ENCODE results near the gene FNDC1.
"Not testable (repeated sequence)": the region's sequence is repeated elsewhere in the genome, so short reads cannot be mapped to it uniquely, and the experiment has no call there.

FNDC1 gene

DNA sequence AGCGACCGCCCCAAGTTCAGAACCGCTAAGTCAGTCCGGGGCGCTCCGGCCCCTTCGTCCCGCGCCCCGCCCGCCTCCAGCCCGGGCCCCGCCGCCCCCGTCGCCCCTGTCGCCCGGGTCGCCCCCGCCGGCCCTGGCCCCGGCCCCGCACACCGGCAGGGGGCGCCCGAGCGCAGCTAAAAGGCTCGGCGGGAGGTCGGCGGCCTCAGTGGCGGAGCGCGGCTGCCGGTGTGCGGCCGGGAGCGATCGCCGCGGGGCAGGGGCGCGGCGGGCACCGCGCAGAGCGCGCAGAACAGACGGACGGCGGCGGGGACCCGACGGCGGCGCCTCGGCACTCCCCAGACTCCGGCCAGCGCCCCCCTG lies at the start of gene FNDC1:
FNDC1 (plus strand) TSS at position 208 of the 363 bp plus-strand sequence. CDS start 197 bp downstream, outside the sequence.
- DNase-seq: peak; percentile 77

DNA sequence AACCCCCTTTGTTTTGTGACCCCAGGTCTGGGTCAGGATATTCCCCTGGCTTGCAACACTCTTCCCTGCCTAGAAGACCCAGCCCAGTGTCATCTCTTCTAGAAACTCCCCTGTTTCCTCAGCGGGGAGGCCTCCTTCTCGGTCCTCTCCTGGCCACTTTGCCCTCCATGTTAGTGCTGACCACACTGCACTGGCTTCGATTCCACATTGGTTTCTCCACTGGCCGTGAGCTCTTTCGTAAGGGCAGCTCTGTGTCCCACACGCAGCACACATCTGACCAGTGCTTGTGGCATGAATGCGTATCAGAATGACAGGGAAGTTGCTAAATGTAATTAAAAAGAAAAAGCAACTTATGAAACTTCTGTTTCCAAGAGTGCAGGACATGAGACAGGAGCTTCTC lies 49.4 kb upstream of the FNDC1 start:
- no peak for DNase-seq

DNA sequence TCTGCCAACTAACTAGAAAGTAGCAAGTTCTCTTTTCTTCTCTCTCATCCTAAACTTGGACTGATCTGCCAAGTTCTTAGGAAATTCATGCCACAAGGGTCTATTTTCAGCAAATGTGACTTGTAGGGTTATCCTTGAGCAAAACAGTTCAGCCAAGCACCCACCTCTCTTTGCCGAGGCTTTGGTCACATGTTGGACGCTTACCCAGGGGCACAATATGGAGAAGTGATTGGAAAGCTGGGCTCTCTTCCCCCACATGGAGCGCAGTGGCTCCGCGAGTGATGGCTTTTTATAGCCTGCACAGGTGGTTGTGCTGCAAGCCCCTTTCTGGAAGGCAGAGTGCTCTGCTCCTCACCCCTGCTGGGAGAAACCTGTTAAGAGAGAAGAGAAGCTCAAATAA lies 47.7 kb upstream of the FNDC1 start:
- DNase-seq: no peak

DNA sequence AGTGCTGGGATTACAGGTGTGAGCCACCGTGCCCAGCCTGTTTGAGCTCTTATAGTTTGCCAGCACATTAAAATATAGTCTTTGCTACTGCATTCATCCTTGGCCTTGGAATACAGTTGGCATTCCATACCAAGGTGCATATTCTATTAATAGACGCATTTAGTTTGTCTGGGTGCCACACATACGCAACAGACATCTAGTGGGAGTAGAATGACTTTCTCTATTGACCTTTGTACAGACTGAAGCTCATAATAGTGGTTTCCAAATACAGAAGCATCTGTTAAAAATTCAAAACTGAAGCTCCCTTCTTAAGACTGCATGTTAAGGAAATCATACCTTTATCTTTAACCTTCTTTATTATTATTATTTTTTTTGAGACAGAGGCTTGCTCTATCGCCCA lies 46.7 kb upstream of the FNDC1 start:
- DNase-seq: no peak

DNA sequence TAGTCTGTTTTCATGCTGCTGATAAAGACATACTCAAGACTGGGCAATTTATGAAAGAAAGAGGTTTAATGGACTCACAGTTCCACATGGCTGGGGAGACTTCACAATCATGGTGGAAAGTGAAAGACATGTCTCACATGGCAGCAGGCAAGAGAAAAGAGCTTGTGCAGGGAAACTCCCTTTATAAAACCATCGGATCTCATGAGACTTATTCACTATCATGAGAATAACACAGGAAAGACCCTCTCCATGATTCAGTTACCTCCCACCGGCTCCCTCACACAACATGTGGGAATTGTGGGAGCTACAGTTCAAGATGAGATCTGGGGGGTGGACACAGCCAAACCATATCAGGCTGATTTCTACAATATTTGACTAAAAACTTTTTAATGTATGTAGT lies 45.4 kb upstream of the FNDC1 start:
- not testable (repeated sequence) for DNase-seq

DNA sequence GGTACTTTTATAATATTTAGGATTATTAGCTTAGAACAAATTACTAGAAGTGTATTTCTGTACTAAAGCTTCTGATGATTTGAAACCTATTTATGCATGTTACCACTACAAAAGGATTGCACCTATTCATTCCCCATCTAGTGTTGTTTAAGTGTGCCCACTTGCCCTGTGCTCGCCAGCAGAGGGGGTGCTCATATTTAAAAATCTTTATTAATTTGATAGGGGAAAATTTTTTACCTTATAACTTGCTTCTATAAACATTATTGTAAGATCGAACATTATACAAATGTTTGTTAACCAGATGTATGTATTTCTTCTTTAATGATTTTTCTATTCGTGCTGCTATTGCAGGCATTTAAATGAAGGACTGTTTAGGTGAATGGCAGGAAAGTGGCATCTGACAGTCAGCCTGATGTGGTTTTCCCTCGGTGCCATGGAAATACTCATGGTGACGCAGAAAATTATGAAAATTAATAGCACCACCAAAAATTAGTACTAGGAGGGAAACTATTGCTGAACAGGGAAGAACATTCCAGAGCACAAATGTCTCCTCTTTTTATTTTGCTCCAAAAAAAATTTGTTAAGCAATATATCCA lies 44.1 kb upstream of the FNDC1 start:
- DNase-seq: peak; percentile 49

DNA sequence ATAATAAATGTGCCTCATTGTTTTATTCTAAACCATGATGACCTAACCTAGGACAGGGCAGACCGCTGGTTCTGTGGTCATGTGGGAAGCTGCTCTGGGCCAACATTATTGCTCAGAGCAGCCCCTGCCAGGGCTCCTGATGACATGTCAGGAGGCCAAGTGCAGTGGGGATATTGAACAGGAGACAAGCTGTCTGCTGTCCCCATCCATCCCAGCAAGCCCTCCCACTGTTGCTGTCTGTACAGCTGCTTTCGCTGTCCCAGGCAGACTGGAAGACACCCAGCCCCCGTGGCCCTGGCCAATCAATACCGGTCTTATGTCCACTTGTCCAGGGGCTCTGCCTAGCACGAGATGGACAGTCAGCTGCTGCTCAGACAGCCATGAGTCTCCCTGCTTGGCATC lies 43.2 kb upstream of the FNDC1 start:
- DNase-seq: no peak

DNA sequence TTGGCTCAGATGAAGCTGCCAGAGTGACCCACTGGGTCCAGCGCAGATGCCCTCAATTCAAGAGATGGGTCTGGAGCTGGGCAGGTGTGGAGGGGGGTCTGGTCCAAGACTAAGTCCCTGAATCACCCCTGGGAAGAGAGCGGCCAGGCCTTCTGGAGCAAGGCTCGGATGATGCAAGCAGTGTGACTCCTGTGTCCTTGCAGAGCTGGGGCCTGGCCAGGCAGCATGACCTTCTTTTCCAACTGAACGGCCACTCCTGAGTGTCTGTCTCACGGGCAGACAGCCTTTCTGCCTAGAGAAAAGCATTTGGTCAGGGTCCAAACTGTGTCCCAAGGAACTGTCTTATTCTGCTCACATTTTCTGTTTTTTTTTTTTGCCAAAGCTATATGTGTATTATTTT lies 42.6 kb upstream of the FNDC1 start:
- no peak for DNase-seq

DNA sequence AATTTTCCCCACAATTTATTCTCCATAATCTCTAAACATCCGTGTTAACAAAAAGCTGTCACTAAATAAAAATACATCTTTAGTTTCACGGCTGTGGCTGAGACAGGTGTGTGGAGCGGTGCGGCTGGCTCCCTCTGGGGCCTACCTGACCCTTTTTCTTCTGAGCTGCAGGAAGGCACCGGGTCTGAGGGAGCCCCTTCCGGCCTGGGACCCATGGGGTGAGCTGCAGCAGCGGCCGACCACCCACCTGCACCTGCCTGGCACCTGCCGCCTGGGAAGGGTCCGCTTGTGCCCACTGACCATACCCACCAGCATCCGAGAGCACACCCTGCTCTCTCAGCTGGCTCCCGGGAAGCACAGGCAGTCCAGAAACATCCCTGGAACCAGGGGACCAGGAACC lies 41.5 kb upstream of the FNDC1 start:
- DNase-seq: no peak

DNA sequence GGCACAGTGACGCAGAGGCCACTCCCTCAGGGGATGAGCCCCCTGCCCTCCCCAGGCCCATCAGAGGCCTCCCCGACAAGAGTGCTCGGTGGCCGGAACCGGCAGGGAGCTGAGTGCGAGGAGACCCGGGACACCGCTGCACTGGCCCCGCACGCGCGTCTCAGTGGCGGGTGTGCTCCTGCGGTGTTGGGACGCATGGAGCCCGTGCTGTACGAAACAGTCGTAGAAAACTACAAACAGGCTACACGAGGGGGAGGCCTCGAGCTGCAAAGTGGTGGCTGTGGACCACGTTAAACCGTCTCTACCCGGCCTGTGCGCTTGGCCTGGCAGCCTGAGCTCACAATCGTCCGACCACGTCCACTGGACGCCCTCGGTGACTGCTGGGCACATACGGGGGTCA lies 40.2 kb upstream of the FNDC1 start:
- no peak for DNase-seq

DNA sequence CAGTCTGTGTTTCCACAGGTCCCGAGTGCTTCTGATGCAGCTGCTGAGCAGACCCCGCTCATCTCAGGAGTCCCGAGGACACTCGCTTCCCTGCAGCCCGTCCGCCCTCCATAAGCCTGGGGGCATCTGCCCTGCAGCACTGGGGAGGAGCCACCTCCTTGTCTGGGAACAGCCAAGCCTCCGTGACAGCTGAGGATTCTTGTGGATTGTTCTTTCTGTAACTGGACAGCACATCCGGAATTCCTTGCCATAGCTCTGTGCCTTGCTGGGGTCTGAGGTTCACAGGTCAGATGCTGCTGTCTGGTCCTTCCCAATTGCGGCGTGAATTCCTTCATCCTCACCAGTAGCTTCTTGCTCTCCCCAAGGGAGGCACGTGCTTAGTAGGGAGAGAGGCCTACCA lies 38.4 kb upstream of the FNDC1 start:
- no peak for DNase-seq

DNA sequence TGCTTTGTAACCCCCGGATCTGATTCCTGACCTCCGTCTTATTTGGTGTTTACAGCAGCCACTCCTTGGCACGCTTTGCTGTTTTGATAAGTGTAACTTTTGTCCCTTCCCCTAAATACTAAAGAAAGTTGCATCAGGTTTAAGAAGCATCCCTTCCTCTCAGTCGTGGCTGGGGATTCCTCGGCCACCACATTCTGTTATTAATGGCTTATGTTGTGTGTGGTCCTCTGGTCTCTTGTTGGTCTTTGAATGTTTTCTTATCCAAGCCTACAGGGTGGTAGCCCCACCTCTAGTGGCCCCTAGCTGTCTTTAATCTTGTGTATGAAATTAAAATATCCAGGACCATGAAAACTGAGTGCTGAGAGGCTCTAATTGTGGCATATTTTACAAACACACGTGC lies 37.5 kb upstream of the FNDC1 start:
- DNase-seq: no peak

DNA sequence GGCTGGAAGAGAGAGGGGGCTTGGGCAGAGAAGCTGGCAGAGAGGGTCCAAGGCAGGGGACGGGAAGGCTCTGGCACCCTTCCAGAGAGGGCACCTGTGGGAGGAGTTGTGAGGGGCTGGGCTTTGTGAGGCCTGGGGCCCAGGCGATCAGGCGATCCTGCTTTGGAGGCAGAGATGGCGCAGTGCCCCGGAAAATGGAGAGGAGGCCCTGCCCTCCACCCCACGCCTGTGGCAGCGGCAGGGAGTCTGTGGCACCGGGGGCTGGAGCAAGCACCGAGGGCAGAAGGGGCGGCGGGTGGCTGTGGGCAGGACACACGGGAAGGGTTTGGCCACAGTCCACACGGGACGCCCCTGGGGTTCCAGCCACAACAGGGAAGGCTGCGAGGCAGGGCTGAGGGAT lies 36.5 kb upstream of the FNDC1 start:
- DNase-seq: no peak

DNA sequence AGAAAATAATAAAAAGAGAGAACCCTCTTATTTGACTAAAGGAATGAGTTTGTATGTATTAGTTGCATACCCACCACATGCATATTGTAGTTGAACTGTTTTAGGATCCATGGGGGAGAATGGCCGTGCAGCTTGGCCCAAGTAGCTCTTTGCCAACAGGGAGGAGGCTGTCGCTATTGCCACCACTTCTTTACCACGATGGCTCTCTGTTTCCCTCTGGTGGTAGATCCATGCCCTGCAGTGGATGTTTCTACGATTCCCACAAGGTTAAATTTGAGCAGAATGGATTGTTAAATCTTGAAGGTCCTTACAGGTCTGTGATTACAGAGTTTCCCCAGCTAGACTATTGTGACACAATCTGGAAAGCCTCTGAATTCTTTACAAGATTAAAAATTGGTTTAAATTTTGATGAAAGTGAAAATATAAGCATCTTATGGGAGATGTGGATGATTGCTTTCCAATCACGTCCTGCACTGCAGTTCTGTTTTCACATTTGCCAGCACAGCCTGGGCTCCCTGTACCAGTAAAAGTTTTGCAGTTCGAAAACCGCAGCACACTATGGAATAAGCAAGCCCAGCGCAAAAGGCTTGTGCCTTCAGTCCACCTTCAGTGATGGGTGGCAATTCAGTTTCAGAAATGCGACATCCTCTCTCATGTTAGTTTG lies 34.4 kb upstream of the FNDC1 start:
- DNase-seq: peak; percentile 88

DNA sequence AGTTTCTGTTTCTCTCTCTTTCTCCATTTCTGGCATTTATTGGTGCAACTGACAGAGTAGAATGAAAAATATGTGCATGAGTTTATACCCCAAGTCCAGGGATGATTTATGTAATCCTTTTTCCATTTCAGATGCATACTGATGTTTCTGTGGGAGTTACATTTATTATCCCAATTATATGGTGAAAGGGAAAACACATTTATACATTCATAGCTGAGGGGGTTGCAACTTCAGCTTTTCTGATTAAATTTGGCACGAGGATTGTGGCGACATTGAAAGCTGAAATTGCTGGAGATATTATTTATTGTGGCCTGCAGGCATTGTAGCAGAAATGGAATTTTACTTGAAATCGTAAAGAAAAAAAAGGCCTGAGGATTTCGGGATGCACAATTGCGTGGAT lies 31.5 kb upstream of the FNDC1 start:
- no peak for DNase-seq

DNA sequence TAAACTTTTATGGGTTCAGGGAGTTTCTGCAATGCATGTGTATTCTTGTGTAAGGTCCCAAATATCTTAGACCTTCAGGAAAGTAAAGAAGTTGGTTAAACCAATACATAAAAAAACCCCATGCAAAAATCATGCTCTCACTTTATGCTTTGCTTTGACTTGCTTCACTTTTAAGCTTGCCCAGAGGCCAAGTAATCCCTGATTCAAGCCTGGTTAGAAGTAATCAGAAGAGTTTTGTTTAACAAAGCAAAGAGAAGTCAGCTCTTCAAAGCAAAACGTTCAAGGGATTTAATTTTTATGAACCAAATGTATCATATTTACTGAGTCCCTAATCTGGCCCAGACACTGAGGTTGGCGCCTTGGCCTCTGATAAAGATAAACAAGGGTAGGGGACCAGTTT lies 26.7 kb upstream of the FNDC1 start:
- DNase-seq: peak; percentile 25

DNA sequence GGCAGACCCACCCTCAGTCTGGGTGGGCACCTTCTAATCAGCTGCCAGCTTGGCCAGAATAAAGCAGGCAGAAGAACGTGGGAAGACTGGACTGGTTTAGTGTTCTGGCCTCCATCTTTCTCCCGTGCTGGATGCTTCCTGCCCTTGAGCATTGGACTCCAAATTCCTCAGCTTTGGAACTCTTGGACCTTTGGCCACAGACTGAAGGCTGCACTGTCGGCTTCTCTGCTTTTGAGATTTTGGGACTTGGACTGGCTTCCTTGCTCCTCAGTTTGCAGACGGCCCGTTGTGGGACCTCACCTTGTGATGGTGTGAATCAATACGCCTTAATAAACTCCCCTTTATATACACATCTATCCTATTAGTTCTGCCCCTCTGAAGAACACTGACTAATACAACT lies 20.6 kb upstream of the FNDC1 start:
- no peak for DNase-seq

DNA sequence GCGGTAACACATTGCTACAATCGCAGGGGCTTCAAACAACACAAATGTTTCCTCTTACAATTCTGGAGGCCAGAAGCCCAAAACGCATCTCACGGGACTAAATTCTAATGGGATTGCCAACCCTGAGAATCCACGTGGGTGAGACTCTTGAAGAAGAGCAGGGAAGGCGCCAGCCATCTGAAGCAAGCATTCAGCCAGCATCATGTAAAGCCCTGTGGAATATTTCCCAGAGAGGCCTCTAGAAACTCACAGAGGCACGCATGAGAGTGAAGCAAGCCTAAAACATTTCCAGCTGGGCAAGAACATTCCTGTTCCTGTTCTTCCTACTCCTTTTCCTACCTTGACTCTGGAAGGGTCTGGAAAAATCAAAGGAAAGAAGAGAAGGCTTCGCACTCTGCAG lies 19.6 kb upstream of the FNDC1 start:
- DNase-seq: no peak

DNA sequence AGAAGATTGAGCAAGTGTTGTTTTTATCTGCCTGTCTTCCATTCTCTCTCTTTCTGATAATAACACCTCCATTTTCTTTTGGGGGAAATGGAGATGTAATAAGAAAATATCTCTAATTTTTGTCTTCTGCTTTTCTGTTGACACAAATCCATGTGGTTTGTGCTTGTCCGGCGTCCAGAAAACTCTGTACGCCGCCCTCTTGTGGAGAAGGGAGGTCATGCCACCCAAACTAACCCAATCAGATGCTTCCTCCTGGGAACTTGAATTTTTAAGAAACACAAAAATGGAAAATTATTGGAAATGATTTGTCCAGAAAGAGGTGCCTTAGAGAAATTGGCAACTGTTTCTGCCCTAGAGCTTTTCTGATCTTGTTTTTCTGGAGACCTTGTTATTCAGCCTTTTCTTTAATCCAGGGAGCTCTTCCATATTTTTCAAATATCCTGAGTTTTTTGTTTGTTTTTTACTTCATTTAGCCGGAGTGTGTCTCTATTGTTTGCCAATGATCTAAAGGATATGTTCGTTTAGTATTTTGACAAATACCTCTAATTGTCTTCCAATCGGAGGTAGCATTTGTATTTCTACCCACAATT lies 17.8 kb upstream of the FNDC1 start:
- peak; percentile 80 for DNase-seq

DNA sequence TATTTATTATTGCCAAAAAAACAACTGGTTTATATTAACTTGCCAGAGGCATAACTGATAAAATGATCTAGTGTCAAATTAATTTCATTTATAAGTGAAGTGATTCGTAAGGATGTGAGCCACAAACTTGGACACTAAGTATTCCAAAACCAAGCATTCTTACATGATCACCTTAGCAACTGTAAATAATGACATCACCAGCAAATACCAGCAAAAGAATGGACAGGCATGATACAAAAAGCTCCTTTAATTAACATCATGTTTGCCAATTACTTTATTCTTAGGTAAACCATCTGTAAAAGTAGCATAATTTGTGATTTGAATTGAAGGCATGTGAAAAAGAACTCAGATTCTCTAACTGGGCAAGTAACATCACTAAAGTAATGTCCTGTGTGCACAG lies 17.2 kb upstream of the FNDC1 start:
- no peak for DNase-seq

DNA sequence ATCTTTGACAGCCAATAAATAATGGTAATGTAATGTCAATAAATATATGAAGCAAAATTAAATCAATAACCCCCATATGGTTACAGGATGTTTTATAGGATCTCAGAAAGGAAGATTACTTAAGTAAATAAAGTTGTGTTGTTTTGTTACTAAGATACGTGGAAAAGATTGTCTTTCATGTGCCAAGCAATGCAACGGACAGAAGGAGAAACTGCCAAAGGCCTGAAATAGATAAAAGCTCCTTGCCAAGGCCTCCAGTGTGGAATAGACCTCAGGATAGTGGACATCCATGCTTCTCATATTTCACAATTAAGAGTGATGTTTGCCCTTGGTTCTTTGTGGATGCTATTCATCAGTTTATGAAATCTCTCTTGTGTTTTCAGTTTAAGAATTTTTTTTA lies 16.4 kb upstream of the FNDC1 start:
- DNase-seq: no peak

DNA sequence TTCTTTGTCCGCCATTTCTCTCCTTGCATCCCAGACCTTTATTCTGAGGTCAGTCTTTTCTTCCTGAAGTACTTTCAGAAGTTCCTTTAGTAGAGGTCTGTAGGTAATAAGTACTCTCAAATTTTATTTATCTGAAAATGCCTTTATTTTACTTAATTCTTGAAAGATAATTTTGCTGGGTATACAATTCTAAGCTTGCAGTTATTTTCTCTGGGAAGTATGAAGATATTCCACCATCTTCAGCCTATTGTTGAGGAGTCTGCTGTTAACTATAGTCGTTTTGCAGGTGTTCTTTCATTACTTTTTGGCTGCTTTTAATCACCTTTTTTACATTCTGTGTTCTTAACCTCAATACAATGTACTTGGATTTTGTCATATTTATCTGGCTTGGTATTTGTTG lies 13.5 kb upstream of the FNDC1 start:
- no peak for DNase-seq

DNA sequence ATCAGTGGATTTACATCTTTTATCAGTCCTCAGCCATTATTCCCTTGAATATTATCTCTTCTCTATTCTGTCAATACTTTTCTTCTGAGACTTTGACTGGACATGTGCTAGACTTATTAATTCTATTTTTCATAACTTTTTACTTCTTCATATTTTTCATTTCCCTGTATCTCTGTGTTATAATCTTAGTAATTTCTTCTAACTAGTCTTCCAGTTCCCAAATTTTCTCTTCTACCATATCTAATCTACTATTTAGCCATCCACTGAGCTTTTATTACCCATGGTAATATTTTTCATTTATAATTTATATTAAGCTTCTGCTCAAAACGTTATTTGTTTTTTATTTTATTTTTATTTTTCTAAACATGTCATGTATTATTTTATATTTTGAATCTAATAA lies 13.1 kb upstream of the FNDC1 start:
- DNase-seq: no peak

DNA sequence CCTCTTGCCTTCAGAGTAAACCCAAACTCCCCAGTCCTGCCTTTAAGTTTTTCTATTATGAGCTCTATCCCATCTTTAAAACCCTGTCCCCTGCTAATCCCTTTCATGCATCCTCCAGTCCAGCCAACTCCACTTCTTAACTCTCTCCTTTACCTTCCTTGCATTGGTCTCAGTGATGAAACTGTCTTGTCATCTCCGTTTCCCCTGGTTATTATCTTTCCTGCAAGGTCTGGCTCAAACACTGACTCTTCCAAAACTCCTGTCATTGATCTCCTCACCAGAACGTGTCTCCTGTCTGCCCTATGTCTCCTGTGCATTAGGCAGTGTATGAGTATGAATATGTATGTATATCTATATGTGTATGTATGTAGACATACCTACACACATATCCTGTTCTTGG lies 11.8 kb upstream of the FNDC1 start:
- DNase-seq: no peak

DNA sequence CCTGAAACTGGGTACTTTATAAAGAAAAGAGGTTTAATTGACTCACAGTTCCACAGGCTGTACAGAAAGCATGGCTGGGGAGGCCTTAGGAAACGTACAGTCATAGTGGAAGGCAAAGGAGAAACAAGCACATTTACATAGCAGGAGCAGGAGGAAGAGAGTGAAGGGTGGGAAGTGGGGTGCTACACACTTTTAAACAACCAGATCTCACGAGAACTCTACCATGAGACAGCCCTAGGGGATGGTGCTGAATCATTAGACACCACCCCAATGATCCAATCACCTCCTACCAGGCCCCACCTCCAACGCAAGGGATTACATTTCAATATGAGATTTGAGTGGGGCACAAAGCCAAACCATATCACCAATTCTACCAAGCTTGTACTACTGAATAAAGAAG lies 7.4 kb upstream of the FNDC1 start:
- DNase-seq: no peak
